H9 (cell line): ENCODE results near the gene TBX1. TPM values are rescaled to one million over a fixed set of nuclear protein-coding genes. Genes with fewer than 3 reads are reported as not detected.

Experiments
- DNase-seq: peaks from one replicate; pipeline ENCODE4 v3.0.0-alpha.2; 2017
- H2AFZ ChIP-seq: one replicate; pipeline ENCODE4 v1.6.1; 2013; ENCODE audit warnings: mild to moderate bottlenecking, low read length, control low read depth, moderate library complexity
- H2AK5ac ChIP-seq: 2 replicates; pipeline ENCODE4 v1.6.1; 2013; ENCODE audit warnings: low read length, control low read depth, mixed read lengths; ENCODE audit not compliant: insufficient read length
- H2BK120ac ChIP-seq: one replicate; pipeline ENCODE4 v1.6.1; 2013; ENCODE audit warnings: low read depth, mild to moderate bottlenecking, low read length, control low read depth, inconsistent platforms; ENCODE audit not compliant: poor library complexity, severe bottlenecking
- H2BK12ac ChIP-seq: 2 replicates; pipeline ENCODE4 v1.6.1; 2013; ENCODE audit warnings: low read length, control low read depth, mixed read lengths, low read depth; ENCODE audit not compliant: insufficient read length
- H2BK15ac ChIP-seq: 2 replicates; pipeline ENCODE4 v1.6.1; 2013; ENCODE audit warnings: low read depth, low read length, control low read depth
- H2BK20ac ChIP-seq: one replicate; pipeline ENCODE4 v1.6.1; 2013; ENCODE audit warnings: low read depth, mild to moderate bottlenecking, low read length, control low read depth, inconsistent platforms; ENCODE audit not compliant: poor library complexity, severe bottlenecking
- H2BK5ac ChIP-seq: 2 replicates; pipeline ENCODE4 v1.6.1; 2013; ENCODE audit warnings: low read length, control low read depth, mixed read lengths; ENCODE audit not compliant: insufficient read length
- H3K14ac ChIP-seq: 2 replicates; pipeline ENCODE4 v1.6.1; 2013; ENCODE audit warnings: low read length, control low read depth; ENCODE audit not compliant: insufficient read depth
- H3K18ac ChIP-seq: 2 replicates; pipeline ENCODE4 v1.6.1; 2013; ENCODE audit warnings: low read depth, mild to moderate bottlenecking, mixed read lengths, low read length, control low read depth; ENCODE audit not compliant: insufficient read length
- H3K23ac ChIP-seq: 2 replicates; pipeline ENCODE4 v1.6.1; 2013; ENCODE audit warnings: low read length, control low read depth, mixed read lengths, low read depth; ENCODE audit not compliant: insufficient read length
- H3K23me2 ChIP-seq: 2 replicates; pipeline ENCODE4 v1.6.1; 2013; ENCODE audit warnings: low read depth, mild to moderate bottlenecking, mixed read lengths, low read length, control low read depth; ENCODE audit not compliant: insufficient read length, poor library complexity, severe bottlenecking
- H3K27ac ChIP-seq: 2 replicates; pipeline ENCODE4 v1.5.1; 2013; ENCODE audit warnings: low read length, control low read depth, mixed read lengths, low read depth; ENCODE audit not compliant: insufficient read length
- H3K27me3 ChIP-seq: 2 replicates; pipeline ENCODE4 v1.6.1; 2013; ENCODE audit warnings: low read length, control low read depth, inconsistent platforms; ENCODE audit not compliant: insufficient read depth
- H3K4ac ChIP-seq: 2 replicates; pipeline ENCODE4 v1.6.1; 2013; ENCODE audit warnings: low read depth, mild to moderate bottlenecking, control low read depth, inconsistent platforms, low read length, moderate library complexity
- H3K4me1 ChIP-seq: 2 replicates; pipeline ENCODE4 v1.6.1; 2013; ENCODE audit warnings: low read length, control low read depth, inconsistent platforms; ENCODE audit not compliant: insufficient read depth
- H3K4me2 ChIP-seq: 2 replicates; pipeline ENCODE4 v1.6.1; 2013; ENCODE audit warnings: low read length, control low read depth, mixed read lengths; ENCODE audit not compliant: insufficient read length, insufficient read depth
- H3K56ac ChIP-seq: 2 replicates; pipeline ENCODE4 v1.6.1; 2013; ENCODE audit warnings: low read depth, mild to moderate bottlenecking, mixed read lengths, low read length, control low read depth; ENCODE audit not compliant: insufficient read length
- H3K79me1 ChIP-seq: 2 replicates; pipeline ENCODE4 v1.6.1; 2013; ENCODE audit warnings: low read depth, mild to moderate bottlenecking, moderate library complexity, low read length, control low read depth, inconsistent platforms; ENCODE audit not compliant: insufficient read depth, poor library complexity, severe bottlenecking
- H3K79me2 ChIP-seq: 2 replicates; pipeline ENCODE4 v1.6.1; 2013; ENCODE audit warnings: low read length, control low read depth, inconsistent platforms; ENCODE audit not compliant: insufficient read depth
- H3K9ac ChIP-seq: 2 replicates; pipeline ENCODE4 v1.6.1; 2013; ENCODE audit warnings: low read length, control low read depth, mixed read lengths; ENCODE audit not compliant: insufficient read length; ENCODE audit errors: extremely low read depth
- H3K9me3 ChIP-seq: one replicate; pipeline ENCODE4 v1.6.1; 2013; ENCODE audit warnings: low read depth, low read length, inconsistent platforms; ENCODE audit not compliant: control insufficient read depth
- H3T11ph ChIP-seq: one replicate; pipeline ENCODE4 v1.6.1; 2013; ENCODE audit warnings: mild to moderate bottlenecking, low read length, control low read depth, inconsistent platforms
- H4K20me1 ChIP-seq: one replicate; pipeline ENCODE4 v1.6.1; 2013; ENCODE audit not compliant: control insufficient read depth, insufficient read length, insufficient read depth
- H4K5ac ChIP-seq: 2 replicates; pipeline ENCODE4 v1.6.1; 2013; ENCODE audit warnings: low read depth, mild to moderate bottlenecking, mixed read lengths, low read length, control low read depth; ENCODE audit not compliant: insufficient read length
- H4K8ac ChIP-seq: replicated peaks from 2 replicates; pipeline ENCODE4 v1.6.1; 2013; ENCODE audit warnings: low read length, control low read depth, mixed read lengths, low read depth; ENCODE audit not compliant: insufficient read length
- H4K91ac ChIP-seq: 2 replicates; pipeline ENCODE4 v1.6.1; 2013; ENCODE audit warnings: low read depth, mild to moderate bottlenecking, moderate library complexity, mixed read lengths, low read length, control low read depth; ENCODE audit not compliant: insufficient read length
- H3K27ac Mint-ChIP-seq, 3 experiments: 2 replicates in 2 of 3; 3 replicates in 1 of 3; pipeline ENCODE4 v1.8.0; 2020 to 2021; ENCODE audit warnings: mixed read lengths in 3 of 3, mild to moderate bottlenecking in 1 of 3, moderate library complexity in 1 of 3
- H3K27me3 Mint-ChIP-seq: 2 replicates; pipeline ENCODE4 v1.8.0; 2021; ENCODE audit warnings: low read depth, mild to moderate bottlenecking, moderate library complexity, mixed read lengths
- H3K36me3 Mint-ChIP-seq, 3 experiments: 2 replicates in 2 of 3; 3 replicates in 1 of 3; pipeline ENCODE4 v1.8.0; 2020 to 2021; ENCODE audit warnings: low read depth in 3 of 3, mixed read lengths in 3 of 3; ENCODE audit not compliant: insufficient read depth in 1 of 3
- H3K4me1 Mint-ChIP-seq, 2 experiments: 2 replicates each; pipeline ENCODE4 v1.8.0; 2020; ENCODE audit warnings: mixed read lengths in 2 of 2
- H3K4me3 Mint-ChIP-seq, 2 experiments: 2 replicates in 1 of 2; 3 replicates in 1 of 2; pipeline ENCODE4 v1.8.0; 2020 to 2021; ENCODE audit warnings: mild to moderate bottlenecking in 2 of 2, mixed read lengths in 2 of 2, moderate library complexity in 1 of 2
- H3K9me3 Mint-ChIP-seq, 2 experiments: 2 replicates in 1 of 2; 3 replicates in 1 of 2; pipeline ENCODE4 v1.8.0; 2020; ENCODE audit warnings: mild to moderate bottlenecking in 2 of 2, mixed read lengths in 2 of 2, moderate library complexity in 1 of 2
- CTCF ChIP-seq: fragments of 200-600 bp; sonication (generic); conservative IDR thresholded peaks from 3 replicates; pipeline ENCODE4 v1.8.0; 2021; ENCODE audit warnings: antibody characterized with exemption, mild to moderate bottlenecking
- WGBS: extraction: QIAGEN DNeasy Blood & Tissue Kit; methylation state at CpG from one replicate; pipeline ENCODE4 v1.1.7; 2013; ENCODE audit warnings: missing lambda C conversion rate, low lambda C conversion rate, mixed read lengths; ENCODE audit not compliant: insufficient read length; ENCODE audit errors: extremely low coverage; 5-methylcytosine and 5-hydroxymethylcytosine counted together
- total RNA-seq: library from RNA; stranded (reverse); gene quantifications from 2 replicates; pipeline ENCODE4 v1.2.1, GENCODE V29; 2021

Gene TBX1
- total RNA-seq, 1 experiment from 2014 or later: 2.2 TPM

GRCh38 chr22:19762568-19763457 is 2.2 kb downstream of the TBX1 start:
- Histone ChIP-seq H3K4ac (no peak overlapping the region), H3K27ac (no peak overlapping the region), H3K9ac (no peak overlapping the region), H3K23ac (no peak overlapping the region), H4K5ac (no peak overlapping the region), H2BK20ac (no peak overlapping the region), H2BK15ac (no peak overlapping the region; the same call in 1 of the 2 replicates), H4K91ac (no peak overlapping the region), H2BK120ac (no peak overlapping the region), H3K23me2 (peaks cover 2% of the 10 kb centered on the region), H3K4me1 (peaks cover 3% of the 10 kb centered on the region; the same call in 1 of the 2 replicates), H4K8ac (no peak overlapping the region), H3K4me2 (peak overlapping the region; percentile 35), H3K79me1 (no peaks in the 10 kb centered on the region), H3K14ac (no peak overlapping the region; the same call in 1 of the 2 replicates), H3K56ac (no peak overlapping the region), H2BK12ac (no peak overlapping the region), H3K27me3 (peaks cover 76% of the 10 kb centered on the region), H3T11ph (no peak overlapping the region), H3K18ac (no peak overlapping the region), H3K9me3 (no peaks in the 10 kb centered on the region), H2AK5ac (no peak overlapping the region), H3K79me2 (no peaks in the 10 kb centered on the region), H2BK5ac (no peak overlapping the region), H4K20me1 (peaks cover 3% of the 10 kb centered on the region), H2AFZ (no peak overlapping the region)
- peak overlapping the region in 1 of 2 experiments; percentile 58; a peak in 2 of 5 replicates for H3K4me3 Mint-ChIP-seq
- TF ChIP-seq CTCF: no peak
- peaks cover 0 to 3% (median 0%) of the 10 kb centered on the region in 3 experiments; a peak in 2 of 7 replicates for H3K36me3 Mint-ChIP-seq
- H3K9me3 Mint-ChIP-seq: peaks cover 5 to 9% of the 10 kb centered on the region in 2 experiments; a peak in 3 of 5 replicates
- peaks cover 85% of the 10 kb centered on the region for H3K27me3 Mint-ChIP-seq
- H3K27ac Mint-ChIP-seq: no peak overlapping the region
- H3K4me1 Mint-ChIP-seq: peaks cover 16 to 44% of the 10 kb centered on the region in 2 experiments
- no peak for DNase-seq
- WGBS: no CpG with 5 or more reads among the region's 34 CpGs
